ENCODE results near the gene CEP104.

Gene CEP104

GRCh38 chr1:3856923-3857790 lies at the start of gene CEP104, which contains the start of gene DFFB:
TSS of gene CEP104 (minus strand) at chr1:3857211. CDS start at chr1:3852407, 4,804 bp downstream.
TSS of gene DFFB (plus strand) at chr1:3857476. CDS start at chr1:3857604, 128 bp downstream.
- DNase-seq: peak; percentile 91

- no peak for DNase-seq
Measured at GRCh38 chr1:3906672-3907020, 49.6 kb upstream of the CEP104 start.

- no peak for DNase-seq
Measured at GRCh38 chr1:3905953-3906671, 49.1 kb upstream of the CEP104 start.

GRCh38 chr1:3905266-3905952 lies 48.4 kb upstream of the CEP104 start:
- DNase-seq: no peak

- no peak for DNase-seq
Measured at GRCh38 chr1:3904843-3905185, 47.8 kb upstream of the CEP104 start.

- no peak for DNase-seq
Measured at GRCh38 chr1:3904006-3904842, 47.2 kb upstream of the CEP104 start.

- peak; percentile 54 for DNase-seq
Measured at GRCh38 chr1:3903141-3904005, 46.4 kb upstream of the CEP104 start.

- DNase-seq: no peak
Measured at GRCh38 chr1:3902571-3903091, 45.6 kb upstream of the CEP104 start.

- DNase-seq: no peak
Measured at GRCh38 chr1:3902111-3902511, 45.1 kb upstream of the CEP104 start.

- DNase-seq: peak; percentile 72
Measured at GRCh38 chr1:3900969-3901529, 44.0 kb upstream of the CEP104 start.

- peak; percentile 96 for DNase-seq
Measured at GRCh38 chr1:3900150-3900968, 43.3 kb upstream of the CEP104 start, which contains the start of gene C1orf174. TSS of gene C1orf174 (minus strand) at chr1:3900272. CDS start at chr1:3900186, 86 bp downstream.

GRCh38 chr1:3899754-3900149 lies 42.7 kb upstream of the CEP104 start:
- no peak for DNase-seq

- no peak for DNase-seq
Measured at GRCh38 chr1:3898994-3899753, 42.2 kb upstream of the CEP104 start.

GRCh38 chr1:3898475-3898735 lies 41.4 kb upstream of the CEP104 start:
- no peak for DNase-seq

- DNase-seq: no peak
Measured at GRCh38 chr1:3896396-3897000, 39.5 kb upstream of the CEP104 start.

GRCh38 chr1:3895951-3896325 lies 38.9 kb upstream of the CEP104 start:
- DNase-seq: no peak

GRCh38 chr1:3895279-3895950 lies 38.4 kb upstream of the CEP104 start:
- DNase-seq: no peak

- DNase-seq: no peak
Measured at GRCh38 chr1:3894626-3895278, 37.7 kb upstream of the CEP104 start.
